Measurements from ENCODE around the gene PVR. TPM values are rescaled to one million over a fixed set of nuclear protein-coding genes. Genes with fewer than 3 reads are reported as not detected.
"Not testable (repeated sequence)": the region's sequence is repeated elsewhere in the genome, so short reads cannot be mapped to it uniquely, and the experiment has no call there.

Gene PVR
- total RNA-seq, 2 donors from 2014 or later: 13.9 to 17.5 TPM

DNA sequence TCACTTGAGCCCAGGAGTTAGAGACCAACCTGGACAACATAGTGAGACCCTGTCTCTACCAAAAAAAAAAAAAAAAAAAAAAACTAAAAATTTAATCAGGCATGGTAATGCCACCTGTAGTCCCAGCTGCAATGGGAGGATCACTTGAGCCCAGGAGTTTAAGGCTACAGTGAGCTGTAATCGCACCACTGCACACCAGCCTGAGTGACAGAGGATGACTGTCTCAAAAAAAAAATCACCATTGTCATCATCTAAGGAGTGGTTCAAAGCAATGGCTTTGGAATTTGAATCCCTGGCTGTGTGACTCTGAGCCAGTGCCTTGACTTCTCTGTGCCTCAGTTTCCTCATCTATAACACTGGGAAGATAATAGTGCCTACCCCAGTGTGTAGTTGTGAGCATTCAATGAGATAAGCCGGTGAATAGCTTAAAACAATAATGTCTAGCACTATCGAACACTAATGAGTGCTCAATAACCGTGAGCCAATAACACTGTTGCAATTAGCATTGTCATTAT lies 18.8 kb upstream of the PVR start:
- Mint-ChIP-seq H3K27ac (no peak overlapping the region), H3K36me3 (ENCODE audit: insufficient read depth in 2 of 2) (no peaks in the 10 kb centered on the region), H3K4me1 (ENCODE audit: low read depth) (no peaks in the 10 kb centered on the region), H3K9me3 (peaks cover 0 to 3% of the 10 kb centered on the region in 2 donors), H3K27me3 (ENCODE audit: low read depth) (peaks cover 10% of the 10 kb centered on the region), H3K4me3 (no peak overlapping the region)
- ATAC-seq (replicated peaks in 1 of 2) (no peak), DNase-seq (no peak)

- H3K36me3 Mint-ChIP-seq (ENCODE audit: insufficient read depth in 2 of 2); ATAC-seq (replicated peaks in 1 of 2); H3K4me1 Mint-ChIP-seq (ENCODE audit: low read depth); DNase-seq; H3K4me3 Mint-ChIP-seq; H3K27ac Mint-ChIP-seq; H3K9me3 Mint-ChIP-seq: not testable (repeated sequence)
- H3K27me3 Mint-ChIP-seq (ENCODE audit: low read depth): peaks cover 16% of the 10 kb centered on the region
Measured at GRCh38 chr19:44625637-44626036, 18.1 kb upstream of the PVR start.

DNA sequence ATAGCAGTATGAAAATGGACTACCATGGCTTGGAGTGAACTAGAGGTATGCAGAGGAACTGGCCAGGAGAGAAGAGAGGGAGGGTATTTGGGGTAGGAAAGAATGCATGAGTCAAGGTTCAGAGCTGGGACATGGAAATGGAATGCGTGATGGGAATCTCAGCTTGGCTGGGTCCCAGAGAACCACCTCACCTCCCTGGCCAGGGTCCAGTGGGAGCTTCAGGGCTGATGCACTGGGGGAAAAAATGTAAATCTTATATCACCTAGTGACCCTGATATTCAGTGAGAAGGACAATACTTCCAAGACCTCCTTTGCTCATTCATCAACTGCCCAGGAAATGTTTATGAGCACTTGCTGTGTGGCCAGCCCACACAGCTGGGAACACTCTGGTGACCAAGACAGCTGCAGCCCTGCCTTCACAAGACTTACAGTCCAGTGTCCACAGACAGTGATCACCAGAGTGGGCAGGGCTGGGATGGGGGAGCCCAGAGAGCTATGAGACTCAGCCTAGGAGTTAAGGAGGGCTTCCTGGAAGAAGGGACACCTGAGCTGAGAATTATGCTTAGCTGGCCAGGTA lies 17.6 kb upstream of the PVR start:
- Mint-ChIP-seq H3K4me3 (no peak overlapping the region), H3K36me3 (ENCODE audit: insufficient read depth in 2 of 2) (no peaks in the 10 kb centered on the region)
- no peak for ATAC-seq (replicated peaks in 1 of 2)

GRCh38 chr19:44627631-44628030 lies 16.1 kb upstream of the PVR start:
- H3K4me1 Mint-ChIP-seq (ENCODE audit: low read depth): no peaks in the 10 kb centered on the region

More for the DNA sequence above, 17.6 kb upstream of the PVR start:
- H3K27ac Mint-ChIP-seq: no peak overlapping the region
- H3K4me1 Mint-ChIP-seq (ENCODE audit: low read depth): no peaks in the 10 kb centered on the region
- DNase-seq: no peak
- H3K9me3 Mint-ChIP-seq: peaks cover 0 to 3% of the 10 kb centered on the region in 2 donors
- peaks cover 18% of the 10 kb centered on the region for H3K27me3 Mint-ChIP-seq (ENCODE audit: low read depth)

DNA sequence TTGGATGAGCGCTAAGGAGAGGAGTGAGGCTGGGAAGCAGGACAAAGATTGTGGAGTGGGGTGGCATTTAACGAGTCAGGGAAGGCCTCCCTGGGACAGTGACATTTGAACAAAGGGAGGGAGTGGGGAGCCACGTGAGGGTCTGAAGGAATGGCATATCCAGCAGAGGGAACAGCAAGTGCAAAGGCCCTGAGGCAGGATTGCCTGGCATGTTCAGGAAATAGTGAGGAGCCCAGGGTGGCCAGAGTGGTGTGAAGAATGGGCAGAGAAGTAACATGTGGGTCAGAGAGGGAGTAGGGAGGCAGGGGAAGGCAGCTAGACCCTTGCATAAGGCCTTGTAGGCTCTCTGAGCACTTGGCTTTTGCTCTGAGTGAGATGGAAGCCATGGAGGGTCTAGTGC lies 14.9 kb upstream of the PVR start:
- Mint-ChIP-seq H3K27ac (no peak overlapping the region), H3K36me3 (ENCODE audit: insufficient read depth in 2 of 2) (no peaks in the 10 kb centered on the region), H3K4me1 (ENCODE audit: low read depth) (no peaks in the 10 kb centered on the region), H3K9me3 (peaks cover 0 to 3% of the 10 kb centered on the region in 2 donors), H3K4me3 (no peak overlapping the region), H3K27me3 (ENCODE audit: low read depth) (peaks cover 23% of the 10 kb centered on the region)
- ATAC-seq (replicated peaks in 1 of 2): no peak
- no peak for DNase-seq

More at GRCh38 chr19:44627631-44628030, 16.1 kb upstream of the PVR start:
- DNase-seq (no peak), ATAC-seq (replicated peaks in 1 of 2) (no peak)
- H3K27ac Mint-ChIP-seq: no peak overlapping the region
- H3K4me3 Mint-ChIP-seq: no peak overlapping the region
- H3K27me3 Mint-ChIP-seq (ENCODE audit: low read depth): peaks cover 18% of the 10 kb centered on the region
- H3K9me3 Mint-ChIP-seq: peaks cover 0 to 3% of the 10 kb centered on the region in 2 donors
- no peaks in the 10 kb centered on the region for H3K36me3 Mint-ChIP-seq (ENCODE audit: insufficient read depth in 2 of 2)

DNA sequence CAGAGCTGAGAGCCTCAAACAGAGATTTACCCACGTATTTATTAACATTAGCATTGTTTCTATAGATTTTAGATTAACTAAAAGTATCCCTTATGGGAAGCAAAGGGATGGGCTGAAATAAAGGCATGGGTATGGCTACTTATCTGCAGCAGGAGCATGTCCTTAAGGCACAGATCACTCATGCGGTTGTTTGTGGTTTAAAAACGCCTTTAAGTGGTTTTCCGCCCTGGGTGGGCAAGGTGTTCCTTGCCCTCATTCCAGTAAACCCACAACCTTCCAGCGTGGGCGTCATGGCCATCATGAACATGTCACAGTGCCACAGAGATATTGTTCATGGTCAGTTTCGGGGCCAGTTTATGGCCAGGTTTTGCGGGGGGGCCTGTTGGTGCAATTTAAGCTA lies 12.1 kb upstream of the PVR start:
- H3K27ac Mint-ChIP-seq; H3K36me3 Mint-ChIP-seq (ENCODE audit: insufficient read depth in 2 of 2); DNase-seq; H3K4me3 Mint-ChIP-seq; H3K4me1 Mint-ChIP-seq (ENCODE audit: low read depth); H3K9me3 Mint-ChIP-seq; ATAC-seq (replicated peaks in 1 of 2): not testable (repeated sequence)
- peaks cover 36% of the 10 kb centered on the region for H3K27me3 Mint-ChIP-seq (ENCODE audit: low read depth)

DNA sequence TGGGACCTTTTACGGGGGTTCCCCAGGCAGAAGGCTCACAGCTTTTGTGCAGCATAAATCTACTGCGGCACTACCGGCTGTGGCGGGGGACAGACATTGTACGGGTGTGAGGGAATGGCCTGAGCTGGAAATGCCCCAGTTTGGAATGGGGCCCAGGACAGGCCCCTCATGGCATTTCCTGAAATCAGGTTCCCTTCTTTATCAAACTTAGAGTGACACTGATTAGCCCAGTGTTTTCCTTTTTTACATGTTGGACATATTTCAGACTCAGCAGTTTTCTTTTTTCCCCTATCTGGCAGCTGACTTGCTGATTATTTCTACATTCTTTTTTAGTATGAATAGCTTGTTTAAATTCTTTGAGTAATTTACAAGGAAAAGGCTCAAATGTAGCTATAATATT lies 9.7 kb upstream of the PVR start:
- H3K36me3 Mint-ChIP-seq (ENCODE audit: insufficient read depth in 2 of 2); DNase-seq; H3K4me3 Mint-ChIP-seq; H3K4me1 Mint-ChIP-seq (ENCODE audit: low read depth); H3K27ac Mint-ChIP-seq; H3K9me3 Mint-ChIP-seq; ATAC-seq (replicated peaks in 1 of 2): not testable (repeated sequence)
- peaks cover 33% of the 10 kb centered on the region for H3K27me3 Mint-ChIP-seq (ENCODE audit: low read depth)

DNA sequence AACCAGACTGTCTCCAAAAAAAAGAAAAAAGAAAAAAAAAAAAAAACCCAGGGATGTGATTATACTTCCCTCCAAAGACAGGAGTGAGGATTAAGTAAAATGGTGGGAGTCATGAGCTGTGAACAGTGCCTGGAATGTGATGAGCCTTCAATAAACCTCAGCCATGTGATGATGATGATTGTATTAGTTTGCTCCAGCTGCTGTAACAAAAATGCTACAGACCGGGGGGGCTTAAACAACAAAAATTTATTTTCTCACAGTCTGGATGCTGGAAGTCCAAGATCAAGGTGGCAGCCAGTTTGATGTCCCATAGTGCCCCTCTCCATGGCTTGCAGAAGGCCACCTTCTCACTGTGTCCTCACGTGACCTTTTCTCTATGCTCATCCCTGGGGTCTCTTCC lies 8.9 kb upstream of the PVR start:
- DNase-seq (no peak), ATAC-seq (replicated peaks in 1 of 2) (no peak)
- Mint-ChIP-seq H3K27ac (no peak overlapping the region), H3K4me1 (ENCODE audit: low read depth) (no peaks in the 10 kb centered on the region), H3K27me3 (ENCODE audit: low read depth) (peaks cover 33% of the 10 kb centered on the region), H3K9me3 (no peaks in the 10 kb centered on the region), H3K36me3 (ENCODE audit: insufficient read depth in 2 of 2) (no peaks in the 10 kb centered on the region), H3K4me3 (no peak overlapping the region)

- no peak for ATAC-seq (replicated peaks in 1 of 2)
- H3K4me1 Mint-ChIP-seq (ENCODE audit: low read depth): no peaks in the 10 kb centered on the region
Measured at GRCh38 chr19:44635581-44636438, 7.9 kb upstream of the PVR start.

DNA sequence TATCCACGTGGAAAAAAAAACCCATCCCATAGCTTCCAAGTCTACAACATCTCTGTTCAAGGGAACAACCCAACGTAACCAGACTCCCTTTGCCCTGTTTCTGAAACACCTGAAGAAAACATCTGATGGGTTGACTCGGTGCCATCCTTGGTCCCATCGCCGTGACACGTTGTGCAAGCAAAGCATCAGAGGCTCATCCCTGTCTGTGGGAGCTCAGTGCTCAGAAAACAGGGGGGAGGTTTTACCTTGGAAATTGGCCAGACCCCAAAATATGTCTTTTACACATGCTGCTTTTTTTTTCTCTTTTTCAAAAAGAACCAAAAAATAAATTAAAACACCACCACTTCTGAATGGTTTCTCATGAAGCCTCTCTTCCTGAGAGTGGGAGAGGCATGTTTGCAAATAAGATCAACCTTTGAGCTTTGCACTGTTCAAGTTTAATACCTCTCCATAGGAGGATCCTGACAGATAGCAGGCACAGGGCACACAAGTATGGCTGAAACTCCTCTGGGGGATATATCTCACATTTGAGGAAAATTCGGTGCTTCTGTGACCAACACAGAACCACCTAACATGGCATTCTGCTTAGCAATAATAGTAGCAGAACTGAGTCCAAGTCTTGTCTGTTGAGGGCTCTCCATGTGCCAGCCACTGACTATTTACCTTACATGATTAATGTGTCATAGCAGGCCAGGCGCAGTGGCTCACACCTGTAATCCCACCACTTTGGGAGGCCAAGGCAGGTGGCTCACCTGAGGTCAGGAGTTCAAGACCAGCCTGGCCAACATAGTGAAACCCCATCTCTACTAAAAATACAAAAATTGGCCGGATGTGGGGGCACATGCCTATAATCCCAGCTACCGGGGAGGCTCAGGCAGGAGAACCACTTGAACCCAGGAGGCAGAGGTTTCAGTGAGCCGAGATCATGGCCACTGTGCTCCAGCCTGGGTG lies 7.0 kb upstream of the PVR start:
- Mint-ChIP-seq H3K27ac (no peak overlapping the region), H3K4me1 (ENCODE audit: low read depth) (no peaks in the 10 kb centered on the region), H3K4me3 (no peak overlapping the region), H3K27me3 (ENCODE audit: low read depth) (peaks cover 34% of the 10 kb centered on the region), H3K9me3 (no peaks in the 10 kb centered on the region), H3K36me3 (ENCODE audit: insufficient read depth in 2 of 2) (no peaks in the 10 kb centered on the region)
- no peak for ATAC-seq (replicated peaks in 1 of 2)
- DNase-seq: no peak

More at GRCh38 chr19:44635581-44636438, 7.9 kb upstream of the PVR start:
- no peaks in the 10 kb centered on the region for H3K36me3 Mint-ChIP-seq (ENCODE audit: insufficient read depth in 2 of 2)
- DNase-seq: no peak
- peaks cover 26% of the 10 kb centered on the region for H3K27me3 Mint-ChIP-seq (ENCODE audit: low read depth)
- no peaks in the 10 kb centered on the region for H3K9me3 Mint-ChIP-seq
- no peak overlapping the region for H3K4me3 Mint-ChIP-seq
- no peak overlapping the region for H3K27ac Mint-ChIP-seq

- no peaks in the 10 kb centered on the region for H3K9me3 Mint-ChIP-seq
- no peak overlapping the region for H3K4me3 Mint-ChIP-seq
- H3K27ac Mint-ChIP-seq: no peak overlapping the region
- no peaks in the 10 kb centered on the region for H3K4me1 Mint-ChIP-seq (ENCODE audit: low read depth)
- peaks cover 34% of the 10 kb centered on the region for H3K27me3 Mint-ChIP-seq (ENCODE audit: low read depth)
- no peak for ATAC-seq (replicated peaks in 1 of 2)
- H3K36me3 Mint-ChIP-seq (ENCODE audit: insufficient read depth in 2 of 2): no peaks in the 10 kb centered on the region
- DNase-seq: no peak
Measured at GRCh38 chr19:44637390-44637764, 6.3 kb upstream of the PVR start.

DNA sequence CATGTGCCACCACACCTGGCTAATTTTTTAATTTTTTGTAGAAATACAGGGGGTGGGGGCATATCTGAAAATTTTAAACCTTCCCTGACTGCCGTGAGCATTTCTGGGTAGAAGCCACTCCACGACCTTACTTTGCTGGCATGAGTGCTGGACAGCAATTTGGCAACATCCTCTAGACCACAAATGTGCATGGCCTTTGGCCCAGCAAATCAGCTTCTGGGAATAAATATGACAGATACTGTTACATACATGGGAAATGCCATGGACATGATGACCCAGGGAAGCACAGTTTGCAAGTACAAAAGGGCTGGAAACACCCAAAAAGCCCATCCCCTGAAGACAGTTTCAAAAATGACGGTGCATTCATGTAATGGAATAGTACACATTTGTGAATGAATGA lies 3.2 kb upstream of the PVR start:
- peaks cover 8% of the 10 kb centered on the region for H3K4me1 Mint-ChIP-seq (ENCODE audit: low read depth)
- no peak for ATAC-seq (replicated peaks in 1 of 2)
- H3K36me3 Mint-ChIP-seq (ENCODE audit: insufficient read depth in 2 of 2): peaks cover 0 to 2% of the 10 kb centered on the region in 2 donors

More for the DNA sequence above, 3.2 kb upstream of the PVR start:
- H3K27ac Mint-ChIP-seq: no peak overlapping the region
- DNase-seq: no peak
- peaks cover 20% of the 10 kb centered on the region for H3K27me3 Mint-ChIP-seq (ENCODE audit: low read depth)
- no peak overlapping the region for H3K4me3 Mint-ChIP-seq
- H3K9me3 Mint-ChIP-seq: no peaks in the 10 kb centered on the region
